ENCODE measurements around the gene SELENOO. TPM values are rescaled to one million over a fixed set of nuclear protein-coding genes. Genes with fewer than 3 reads are reported as not detected.

The SELENOO gene
- total and polyA plus RNA-seq, 2 experiments from 2014 or later: 29.8 to 54.5 TPM

DNA sequence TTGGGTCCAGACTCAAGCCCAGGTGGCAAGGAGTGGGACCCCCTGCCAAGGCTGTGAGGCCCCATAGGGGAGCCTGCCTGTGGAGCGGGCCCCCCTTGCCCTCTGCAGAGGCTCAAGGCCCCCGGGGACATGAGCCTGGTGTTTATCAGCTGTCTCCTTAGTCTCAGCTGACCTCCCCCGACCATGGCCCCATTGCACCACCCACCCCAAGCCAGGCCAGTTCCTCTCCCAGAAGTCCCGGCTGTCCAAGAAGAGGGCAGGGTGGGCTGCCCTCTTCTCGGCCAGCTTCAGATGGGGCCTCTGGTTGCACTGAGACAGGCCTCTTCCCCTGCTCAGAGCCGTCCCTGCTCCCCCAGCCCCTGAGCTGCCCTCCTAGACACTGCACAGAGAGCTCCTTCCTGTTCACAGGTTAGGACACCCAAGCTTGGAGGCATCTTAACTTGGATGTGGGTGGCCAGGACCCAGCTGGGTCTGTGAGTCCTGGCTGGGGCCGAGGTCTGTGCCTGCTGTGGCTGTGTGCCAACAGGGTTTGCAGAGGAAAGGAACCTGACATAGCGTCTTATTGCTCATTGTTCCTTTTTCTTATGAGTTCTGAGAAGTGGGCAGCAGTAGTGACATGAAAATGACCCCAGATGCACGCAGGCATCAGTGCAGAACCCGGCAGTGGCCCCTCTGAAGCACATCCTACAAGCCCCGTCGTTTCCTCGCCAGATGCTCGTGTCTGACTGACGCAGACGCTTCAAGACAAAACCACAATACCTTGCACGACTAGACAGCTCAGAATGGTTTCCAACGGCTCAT, 9.7 kb upstream of the SELENOO start:
- H3K36me3 ChIP-seq: no peaks in the 10 kb centered on the region
- TF ChIP-seq, protein P1, sequence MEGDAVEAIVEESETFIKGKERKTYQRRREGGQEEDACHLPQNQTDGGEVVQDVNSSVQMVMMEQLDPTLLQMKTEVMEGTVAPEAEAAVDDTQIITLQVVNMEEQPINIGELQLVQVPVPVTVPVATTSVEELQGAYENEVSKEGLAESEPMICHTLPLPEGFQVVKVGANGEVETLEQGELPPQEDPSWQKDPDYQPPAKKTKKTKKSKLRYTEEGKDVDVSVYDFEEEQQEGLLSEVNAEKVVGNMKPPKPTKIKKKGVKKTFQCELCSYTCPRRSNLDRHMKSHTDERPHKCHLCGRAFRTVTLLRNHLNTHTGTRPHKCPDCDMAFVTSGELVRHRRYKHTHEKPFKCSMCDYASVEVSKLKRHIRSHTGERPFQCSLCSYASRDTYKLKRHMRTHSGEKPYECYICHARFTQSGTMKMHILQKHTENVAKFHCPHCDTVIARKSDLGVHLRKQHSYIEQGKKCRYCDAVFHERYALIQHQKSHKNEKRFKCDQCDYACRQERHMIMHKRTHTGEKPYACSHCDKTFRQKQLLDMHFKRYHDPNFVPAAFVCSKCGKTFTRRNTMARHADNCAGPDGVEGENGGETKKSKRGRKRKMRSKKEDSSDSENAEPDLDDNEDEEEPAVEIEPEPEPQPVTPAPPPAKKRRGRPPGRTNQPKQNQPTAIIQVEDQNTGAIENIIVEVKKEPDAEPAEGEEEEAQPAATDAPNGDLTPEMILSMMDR (IDR thresholded peaks at IDR 0.05; ENCODE audit: low read depth, low read length): no peak
- H3K27ac ChIP-seq: peak overlapping the region; percentile 93
- H3K4me1 ChIP-seq (ENCODE audit: low read depth): peaks cover 29% of the 10 kb centered on the region
- peak in 1 of 2 donors; percentile 54 for DNase-seq (ENCODE audit: low read depth in 1 of 2, low spot score in 1 of 2)
- H3K4me3 ChIP-seq: no peak overlapping the region
- no peaks in the 10 kb centered on the region for H3K9me3 ChIP-seq (ENCODE audit: low read depth)
- no peaks in the 10 kb centered on the region for H3K27me3 ChIP-seq

DNA sequence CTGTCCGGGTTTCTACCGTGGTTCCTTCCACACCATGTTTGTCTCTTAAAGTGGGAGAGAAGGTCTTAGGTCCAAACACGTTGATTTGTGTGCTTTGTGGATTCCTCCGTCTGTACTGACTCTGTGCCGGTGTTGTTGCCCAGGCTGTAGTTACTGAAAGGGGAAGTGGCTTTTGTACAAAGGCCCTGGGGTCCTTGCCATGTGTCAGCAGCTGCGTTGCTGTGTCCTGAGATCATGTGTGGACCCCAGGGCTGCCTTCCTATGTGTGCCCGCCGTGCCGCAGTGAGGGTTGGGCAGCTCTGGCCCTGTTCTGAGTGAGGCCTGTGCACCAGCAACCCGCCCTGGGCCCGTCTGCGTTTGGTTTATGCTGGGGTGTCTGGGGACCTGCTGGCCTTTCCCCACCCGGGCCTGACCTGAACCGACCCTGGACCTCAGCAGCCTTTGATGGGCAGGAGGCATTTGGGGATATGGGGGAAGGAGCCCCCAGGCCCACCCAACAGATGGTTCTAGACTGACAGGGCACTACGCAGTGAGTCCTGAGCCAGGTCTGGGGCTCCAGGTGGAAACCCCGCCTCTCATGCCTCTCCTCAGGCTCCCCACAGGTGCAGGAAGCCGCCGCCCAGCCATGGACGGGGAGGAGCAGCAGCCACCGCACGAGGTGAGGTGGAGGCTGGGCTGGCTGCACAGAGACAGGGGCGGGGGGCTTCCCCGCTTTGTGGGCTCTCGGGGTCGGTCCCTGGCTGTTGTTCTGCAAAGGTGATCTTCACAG, 8.2 kb upstream of the SELENOO start:
- Histone ChIP-seq H3K36me3 (peaks cover 2% of the 10 kb centered on the region), H3K4me3 (no peak overlapping the region), H3K9me3 (ENCODE audit: low read depth) (no peaks in the 10 kb centered on the region), H3K27me3 (no peaks in the 10 kb centered on the region), H3K4me1 (ENCODE audit: low read depth) (peaks cover 29% of the 10 kb centered on the region), H3K27ac (no peak overlapping the region)
- TF ChIP-seq, protein P1 (IDR thresholded peaks at IDR 0.05; ENCODE audit: low read depth, low read length): no peak
- DNase-seq (ENCODE audit: low read depth in 1 of 2, low spot score in 1 of 2): no peak

DNA sequence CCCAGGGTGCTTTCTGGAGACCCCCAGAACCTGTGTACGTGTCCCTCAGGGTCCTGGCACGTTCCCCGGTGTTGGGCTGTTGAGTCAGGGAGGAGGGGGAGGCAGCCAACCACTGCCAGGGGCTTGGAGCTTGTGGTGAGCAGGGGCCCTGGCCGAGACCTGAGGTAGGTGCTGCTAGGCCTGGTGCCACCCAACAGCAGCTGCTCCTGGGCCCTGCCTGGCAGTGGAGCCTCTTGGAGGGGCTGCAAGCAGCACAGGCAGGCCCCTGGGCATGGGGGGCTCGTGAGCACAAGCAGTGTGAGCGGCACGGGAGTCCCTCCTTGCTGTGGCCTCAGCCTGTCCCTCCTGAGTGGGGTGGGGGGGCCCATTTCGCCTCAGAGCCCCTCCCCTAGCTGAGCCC, 7.2 kb upstream of the SELENOO start:
- Histone ChIP-seq H3K27ac (no peak overlapping the region), H3K36me3 (peaks cover 7% of the 10 kb centered on the region), H3K4me3 (no peak overlapping the region), H3K4me1 (ENCODE audit: low read depth) (peaks cover 29% of the 10 kb centered on the region), H3K9me3 (ENCODE audit: low read depth) (no peaks in the 10 kb centered on the region), H3K27me3 (no peaks in the 10 kb centered on the region)
- TF ChIP-seq, protein P1 (IDR thresholded peaks at IDR 0.05; ENCODE audit: low read depth, low read length): no peak
- DNase-seq (ENCODE audit: low read depth in 1 of 2, low spot score in 1 of 2): no peak

DNA sequence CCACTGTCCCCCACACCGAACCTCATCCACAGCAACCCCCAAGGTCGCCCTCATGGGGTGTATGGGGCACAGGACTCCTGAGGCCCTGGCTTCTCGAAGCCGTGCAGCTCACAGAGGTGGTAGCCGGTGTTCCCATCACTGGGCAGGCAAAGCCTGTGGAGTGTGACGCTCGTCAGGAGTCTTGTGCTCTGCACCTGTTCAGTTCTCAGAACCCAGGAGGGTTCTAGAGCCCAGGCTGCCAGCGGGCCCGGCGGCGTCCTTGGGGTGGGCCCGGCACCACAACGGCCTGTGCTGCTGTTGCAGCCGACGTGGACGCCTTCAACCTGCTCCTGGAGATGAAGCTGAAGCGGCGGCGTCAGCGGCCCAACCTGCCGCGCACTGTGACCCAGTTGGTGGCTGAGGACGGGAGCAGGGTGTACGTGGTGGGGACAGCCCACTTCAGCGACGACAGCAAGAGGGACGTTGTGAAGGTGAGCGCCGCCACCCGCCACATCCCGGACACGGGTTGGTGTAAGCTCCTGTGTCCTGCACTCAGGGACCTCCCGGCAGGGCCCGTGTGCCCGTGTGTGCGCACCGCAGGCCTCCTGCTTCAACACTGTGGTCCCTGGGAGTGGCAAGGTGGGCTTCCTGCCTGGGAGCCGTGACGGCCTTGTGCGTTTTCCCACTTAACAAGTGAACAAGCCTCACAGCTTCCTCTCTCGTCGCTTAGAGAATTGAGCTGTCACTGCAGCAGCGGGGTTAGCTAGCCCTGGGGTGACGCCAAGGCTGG, 6.6 kb upstream of the SELENOO start:
- peaks cover 7% of the 10 kb centered on the region for H3K36me3 ChIP-seq
- no peak overlapping the region for H3K4me3 ChIP-seq
- H3K27ac ChIP-seq: no peak overlapping the region
- TF ChIP-seq, protein P1 (IDR thresholded peaks at IDR 0.05; ENCODE audit: low read depth, low read length): no peak
- DNase-seq (ENCODE audit: low read depth in 1 of 2, low spot score in 1 of 2): no peak
- H3K4me1 ChIP-seq (ENCODE audit: low read depth): peaks cover 26% of the 10 kb centered on the region
- no peaks in the 10 kb centered on the region for H3K9me3 ChIP-seq (ENCODE audit: low read depth)
- H3K27me3 ChIP-seq: no peaks in the 10 kb centered on the region

DNA sequence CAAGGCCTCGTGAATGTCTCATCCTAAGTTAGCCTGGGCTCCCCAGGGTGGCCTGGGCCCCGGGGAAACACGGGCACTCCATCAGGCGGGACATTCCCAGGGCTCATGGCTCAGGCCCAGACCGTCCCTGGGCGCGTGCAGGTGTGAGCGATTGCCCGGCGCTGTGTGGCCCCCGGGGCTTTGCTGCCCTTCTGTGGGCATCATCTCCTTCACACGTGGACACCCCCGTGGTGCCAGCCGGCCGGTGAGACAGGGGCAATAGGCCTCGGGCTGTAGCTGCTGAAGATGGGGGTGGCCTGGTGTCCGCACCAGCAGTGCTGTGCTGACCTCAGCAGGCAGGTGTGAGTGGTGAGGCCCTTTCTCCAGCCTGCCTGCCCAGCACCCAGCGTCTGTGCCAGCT, 4.6 kb upstream of the SELENOO start:
- H3K9me3 ChIP-seq (ENCODE audit: low read depth): no peaks in the 10 kb centered on the region
- H3K27me3 ChIP-seq: no peaks in the 10 kb centered on the region
- H3K36me3 ChIP-seq: peaks cover 7% of the 10 kb centered on the region
- TF ChIP-seq, protein P1 (IDR thresholded peaks at IDR 0.05; ENCODE audit: low read depth, low read length): no peak
- no peak overlapping the region for H3K27ac ChIP-seq
- no peak for DNase-seq (ENCODE audit: low read depth in 1 of 2, low spot score in 1 of 2)
- peaks cover 6% of the 10 kb centered on the region for H3K4me1 ChIP-seq (ENCODE audit: low read depth)
- no peak overlapping the region for H3K4me3 ChIP-seq
